ENCODE results near the gene COPRS. TPM values are rescaled to one million over a fixed set of nuclear protein-coding genes. Genes with fewer than 3 reads are reported as not detected.

Gene COPRS
- total RNA-seq, 1 experiment from 2014 or later, result 148 TPM

DNA sequence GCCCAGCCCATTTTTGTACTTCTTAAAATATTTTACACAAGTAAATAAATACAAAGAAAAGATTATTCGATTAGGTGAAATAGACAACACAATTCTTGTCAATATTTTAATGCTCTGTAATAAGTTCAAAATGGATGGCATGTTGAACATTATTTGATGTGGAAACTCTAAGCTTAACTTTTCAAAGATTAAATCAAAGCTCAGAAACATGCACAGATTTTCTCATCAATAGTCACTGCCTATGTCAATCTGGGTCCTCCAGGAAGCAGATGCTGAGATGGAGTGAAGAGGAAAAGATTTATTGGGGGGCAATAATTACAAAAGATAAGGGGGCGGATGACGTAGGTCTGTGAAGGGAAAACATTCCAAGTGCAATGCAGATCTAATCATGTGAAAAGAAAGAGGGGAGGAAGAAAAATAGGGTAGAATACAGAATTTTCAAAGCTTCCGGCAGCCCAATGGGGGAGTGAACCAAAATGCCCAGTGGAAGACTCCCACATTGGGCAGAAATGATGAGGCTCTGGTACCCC is 50.5 kb downstream of the COPRS start:
- no peak for DNase-seq (ENCODE audit: low read depth)

DNA sequence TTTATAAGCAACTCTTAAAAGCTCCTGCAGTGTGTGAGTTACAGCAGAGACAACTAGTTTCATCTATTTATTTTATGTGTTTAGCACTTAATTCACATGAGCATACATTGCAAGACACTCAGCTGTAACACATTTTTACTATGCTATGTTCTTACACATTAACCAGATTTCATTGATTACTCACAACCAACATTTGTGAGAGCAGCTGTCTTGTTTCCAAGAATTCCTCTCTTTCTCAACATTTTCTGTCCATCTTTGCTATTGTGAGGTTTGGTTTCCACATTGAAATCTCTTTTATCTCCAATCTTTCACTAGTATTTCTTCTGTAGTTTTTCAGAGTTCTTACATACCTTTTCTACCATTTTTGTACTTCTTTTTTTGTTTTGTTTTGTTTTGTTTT is 51.2 kb downstream of the COPRS start:
- DNase-seq (ENCODE audit: low read depth), result no peak

DNA sequence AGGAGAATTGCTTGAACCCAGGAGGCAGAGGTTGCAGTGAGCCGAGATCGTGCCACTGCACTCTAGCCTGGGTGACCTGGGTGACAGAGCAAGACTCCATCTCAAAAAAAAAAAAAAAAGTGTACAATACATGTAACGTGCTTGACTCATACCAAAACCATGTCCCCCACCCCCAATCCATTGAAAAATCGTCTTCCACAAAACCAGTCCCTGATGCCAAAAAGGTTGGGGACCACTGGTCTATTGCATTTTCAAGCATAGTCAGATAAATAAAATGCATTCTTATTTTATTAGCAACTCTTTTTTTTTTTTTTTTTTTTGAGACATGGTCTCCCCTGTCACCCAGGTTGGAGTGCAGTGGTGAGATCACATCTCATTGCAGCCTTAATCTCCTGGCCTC is 52.1 kb downstream of the COPRS start:
- DNase-seq (ENCODE audit: low read depth), result no peak

DNA sequence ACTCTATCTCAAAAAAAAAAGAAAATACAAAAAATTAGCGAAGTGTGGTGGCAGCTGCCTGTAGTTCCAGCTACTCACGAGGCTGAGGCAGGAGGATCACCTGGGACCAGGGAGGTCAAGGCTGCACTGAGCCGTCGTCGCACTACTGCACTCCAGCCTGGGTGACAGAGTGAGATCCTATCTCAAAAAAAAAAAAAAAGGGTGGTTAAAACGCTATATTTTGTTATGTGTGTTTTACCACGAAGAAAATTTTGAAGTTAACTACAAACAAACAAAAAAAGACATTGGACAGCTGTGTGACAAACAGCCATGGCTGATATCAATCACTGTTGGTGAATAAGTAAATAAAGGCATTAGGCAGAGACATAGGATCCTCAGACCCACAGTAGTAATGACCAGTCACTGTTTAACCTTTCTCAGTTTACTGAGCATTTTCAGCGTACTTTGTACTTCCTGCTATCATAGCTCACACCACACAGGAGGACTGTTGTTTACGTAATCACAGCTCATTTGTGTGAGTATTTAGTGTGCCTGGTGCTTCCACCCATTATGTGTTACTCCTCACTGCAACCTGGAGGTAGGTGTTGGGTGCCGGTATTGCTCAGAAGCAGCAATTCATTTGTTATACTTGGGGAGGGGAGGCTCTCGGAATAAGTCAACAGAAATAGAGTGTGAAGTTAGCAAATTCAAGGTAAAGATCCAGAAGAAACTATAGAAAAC is 55.4 kb downstream of the COPRS start:
- no peak for DNase-seq (ENCODE audit: low read depth)

DNA sequence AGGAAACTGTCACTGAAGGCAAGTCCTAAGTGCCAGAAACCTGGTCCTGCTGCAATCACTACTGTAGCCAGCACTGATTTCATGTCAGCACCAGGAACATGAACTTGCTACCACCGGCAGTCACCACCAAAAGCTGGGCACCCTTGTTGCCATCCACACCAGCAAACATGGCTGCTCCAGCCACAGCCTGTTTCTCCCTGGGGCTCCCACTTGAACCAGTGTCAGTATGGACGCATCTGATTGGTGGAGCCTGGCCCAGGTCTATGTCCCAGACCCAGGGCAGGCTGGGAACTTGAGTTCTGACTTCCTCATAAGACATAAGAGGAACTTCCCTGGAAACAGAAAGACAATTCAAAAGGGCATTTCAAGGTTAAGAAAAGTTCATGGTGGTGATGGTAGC is 56.5 kb downstream of the COPRS start:
- DNase-seq (ENCODE audit: low read depth), result no peak

Other genes starting within 250 kb of the COPRS start
- 25.5 and 35.9 TPM in 2 replicates for gene UTP6, start 42.5 kb upstream of the COPRS start, total RNA-seq (2014; rRNA removed; shearing (Covaris generic))
- gene SUZ12, start 77.8 kb upstream of the COPRS start, total RNA-seq (2014; rRNA removed; shearing (Covaris generic)), result 14.2 and 24.4 TPM in 2 replicates
- gene LRRC37B, start 148.1 kb upstream of the COPRS start, total RNA-seq (2014; rRNA removed; shearing (Covaris generic)), result 4.2 and 12.6 TPM in 2 replicates

Measured in RPMI7951 (cell line).